GM12873 (cell line): ENCODE results near the gene AMPH.

ENCODE experiments used
- TF ChIP-seq, protein P1 (sequence below): IDR thresholded peaks from 2 replicates; pipeline ENCODE4 v1.5.1; 2012; ENCODE audit warnings: low read depth, mild to moderate bottlenecking, moderate library complexity, low read length, control low read depth; ENCODE audit not compliant: insufficient read depth; ENCODE audit errors: missing control alignments

Gene AMPH

DNA sequence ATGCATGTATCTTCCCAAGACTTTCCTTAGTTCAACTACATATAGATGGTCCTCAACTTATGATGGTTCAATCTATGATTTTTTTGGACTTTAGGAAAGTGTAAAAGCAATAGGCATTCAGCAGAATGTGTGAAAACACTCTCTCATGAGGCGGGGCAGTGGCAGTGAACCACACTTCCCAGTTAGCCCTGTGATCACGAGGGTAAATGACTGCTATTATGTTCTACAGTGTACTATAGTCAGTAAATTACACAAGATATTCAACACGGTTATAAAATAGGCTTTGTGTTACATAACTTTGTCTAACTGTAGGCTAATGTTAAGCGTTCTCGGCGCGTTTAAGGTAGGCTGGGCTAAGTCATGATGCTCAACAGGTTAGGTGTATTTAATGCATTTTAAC is 169.3 kb downstream of the AMPH start:
- TF ChIP-seq, protein P1, sequence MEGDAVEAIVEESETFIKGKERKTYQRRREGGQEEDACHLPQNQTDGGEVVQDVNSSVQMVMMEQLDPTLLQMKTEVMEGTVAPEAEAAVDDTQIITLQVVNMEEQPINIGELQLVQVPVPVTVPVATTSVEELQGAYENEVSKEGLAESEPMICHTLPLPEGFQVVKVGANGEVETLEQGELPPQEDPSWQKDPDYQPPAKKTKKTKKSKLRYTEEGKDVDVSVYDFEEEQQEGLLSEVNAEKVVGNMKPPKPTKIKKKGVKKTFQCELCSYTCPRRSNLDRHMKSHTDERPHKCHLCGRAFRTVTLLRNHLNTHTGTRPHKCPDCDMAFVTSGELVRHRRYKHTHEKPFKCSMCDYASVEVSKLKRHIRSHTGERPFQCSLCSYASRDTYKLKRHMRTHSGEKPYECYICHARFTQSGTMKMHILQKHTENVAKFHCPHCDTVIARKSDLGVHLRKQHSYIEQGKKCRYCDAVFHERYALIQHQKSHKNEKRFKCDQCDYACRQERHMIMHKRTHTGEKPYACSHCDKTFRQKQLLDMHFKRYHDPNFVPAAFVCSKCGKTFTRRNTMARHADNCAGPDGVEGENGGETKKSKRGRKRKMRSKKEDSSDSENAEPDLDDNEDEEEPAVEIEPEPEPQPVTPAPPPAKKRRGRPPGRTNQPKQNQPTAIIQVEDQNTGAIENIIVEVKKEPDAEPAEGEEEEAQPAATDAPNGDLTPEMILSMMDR = no peak

DNA sequence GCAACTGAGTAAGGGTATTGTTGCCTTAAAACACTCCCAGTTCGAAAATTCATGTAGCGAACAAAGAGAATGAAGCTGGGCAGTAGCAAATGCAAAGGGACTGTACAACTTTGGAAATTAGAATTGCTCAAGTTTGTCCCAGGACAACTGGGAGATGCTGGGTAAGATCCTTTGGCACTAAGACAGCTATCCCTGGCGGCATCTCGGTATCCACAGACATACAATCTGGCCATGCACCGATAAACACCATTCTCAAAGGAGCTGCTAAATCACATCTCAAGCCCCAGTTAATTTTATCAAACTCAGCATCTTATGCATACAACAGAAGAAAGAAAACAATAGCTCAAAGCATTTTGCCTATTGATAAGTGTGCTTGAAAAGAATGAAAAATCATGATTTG is 177.3 kb downstream of the AMPH start:
- TF ChIP-seq, protein P1 = no peak

DNA sequence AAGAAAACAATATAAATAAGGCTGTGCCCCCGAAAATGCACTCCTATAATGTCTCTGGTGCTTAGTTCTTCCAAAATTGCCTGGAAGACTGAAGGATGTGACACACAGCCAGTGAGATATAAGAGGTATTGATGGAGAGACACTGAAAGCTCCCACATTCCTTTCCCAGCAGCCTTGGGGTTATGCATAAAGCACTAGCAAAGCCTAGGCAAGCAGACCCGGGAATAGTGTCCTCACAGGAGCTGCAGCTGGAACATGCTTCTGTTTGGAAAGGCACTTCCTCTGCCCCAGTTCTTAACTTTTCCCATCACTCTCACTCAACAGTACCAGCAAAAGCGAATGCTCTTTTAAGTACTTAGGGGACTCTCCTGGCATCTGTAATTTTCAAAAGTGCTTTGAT is 178.0 kb downstream of the AMPH start:
- TF ChIP-seq, protein P1 = no peak

DNA sequence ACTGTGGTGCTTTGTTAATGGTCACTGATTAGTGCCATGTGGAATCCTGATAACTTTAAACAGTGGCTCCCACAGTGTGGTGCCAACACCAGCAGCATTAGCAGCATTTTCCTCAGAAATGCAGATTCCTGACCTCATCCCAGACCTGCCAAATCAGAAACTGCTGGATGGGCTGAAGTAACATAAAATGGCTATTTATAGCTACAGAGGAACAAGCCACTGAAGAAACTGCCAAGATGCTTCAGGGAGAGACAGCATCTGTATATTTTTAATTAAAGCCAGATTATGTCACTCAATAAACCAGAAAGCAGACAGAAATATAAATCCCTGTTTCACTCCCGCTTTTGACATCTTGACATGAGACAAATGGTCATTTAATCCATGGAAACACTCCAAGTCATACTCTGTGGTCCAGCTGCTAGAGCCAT is 178.5 kb downstream of the AMPH start:
- TF ChIP-seq, protein P1 = no peak

DNA sequence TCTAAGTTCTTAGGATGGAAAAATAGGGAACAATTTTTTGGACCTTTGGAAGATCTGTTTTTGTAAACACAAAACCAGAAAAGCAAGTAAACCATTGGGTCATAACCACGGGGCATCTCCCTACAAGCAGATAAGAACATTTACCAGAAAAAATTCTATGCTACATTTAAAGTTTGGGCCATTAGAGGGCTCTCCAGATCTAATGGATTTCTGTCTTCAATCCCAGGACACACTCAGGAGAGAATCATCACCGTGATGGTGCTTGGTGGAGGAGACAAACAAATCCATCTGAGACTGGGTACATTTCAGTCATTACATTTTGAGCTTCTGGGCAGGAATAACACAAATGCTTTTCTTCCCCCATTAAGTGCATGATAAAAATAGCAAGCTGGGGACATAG is 179.3 kb downstream of the AMPH start:
- TF ChIP-seq, protein P1 = no peak

DNA sequence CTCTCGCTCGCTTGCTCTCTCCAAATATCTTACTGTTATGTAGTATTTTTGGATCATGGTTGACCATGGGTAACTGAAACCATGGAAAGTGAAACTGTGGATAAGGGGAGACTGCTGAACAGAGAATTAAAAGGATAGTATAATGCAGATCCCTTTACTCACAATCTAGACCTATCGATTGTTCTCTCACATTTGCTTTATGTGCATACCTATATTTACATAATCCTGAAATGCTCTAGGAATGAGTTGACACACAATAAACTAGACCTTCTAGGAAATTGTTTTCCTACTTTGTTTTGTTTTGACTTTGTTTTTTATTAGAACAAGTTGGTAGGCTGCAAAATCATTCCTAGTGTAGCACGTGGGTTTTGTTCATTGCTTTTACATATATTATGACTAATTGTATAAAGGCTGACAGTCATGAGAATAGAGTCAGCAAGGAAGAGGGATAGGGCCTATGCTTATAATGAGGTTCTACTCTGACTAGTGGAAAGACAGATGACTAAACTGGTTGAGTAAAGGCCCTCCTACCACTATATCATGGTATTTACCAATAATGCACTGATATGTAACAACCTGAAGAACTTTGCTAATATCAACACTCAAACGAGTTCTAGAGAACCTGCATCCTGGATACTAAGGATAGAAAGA is 182.5 kb downstream of the AMPH start:
- TF ChIP-seq, protein P1 = no peak

DNA sequence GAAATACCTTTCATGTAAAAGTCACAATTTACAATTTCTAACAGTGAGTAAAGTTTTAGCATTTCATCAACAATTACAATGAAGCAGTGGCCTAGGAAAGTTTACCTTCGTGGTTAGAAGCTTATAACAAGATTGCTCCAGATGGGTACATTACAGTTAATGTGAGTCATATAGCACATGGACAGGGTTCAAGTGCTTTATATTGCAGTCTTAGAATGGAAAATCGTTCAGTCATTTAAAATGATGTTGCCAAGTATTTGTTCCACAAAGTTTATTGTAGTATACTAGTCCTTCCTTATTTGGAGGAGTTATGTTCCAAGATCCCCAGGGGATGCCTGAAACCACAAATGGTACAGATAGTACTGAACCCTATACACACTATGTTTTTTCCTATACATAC is 183.1 kb downstream of the AMPH start:
- TF ChIP-seq, protein P1 = no peak
